Esophagus squamous epithelium (tissue), 4 donors: Measurements from ENCODE around the gene PLEKHB2.
"Not testable (repeated sequence)": the region's sequence is repeated elsewhere in the genome, so short reads cannot be mapped to it uniquely, and the experiment has no call there.

ENCODE experiments used
- POLR2A ChIP-seq, 4 donors: fragments of 450-650 bp; IDR thresholded peaks; one replicate each; pipeline ENCODE4 v1.6.1; 2017; ENCODE audit warnings: antibody characterized with exemption in 4 of 4, mild to moderate bottlenecking in 4 of 4, moderate library complexity in 3 of 4
- TF ChIP-seq, protein P1 (sequence below), 6 experiments: fragments of 450-650 bp in 4 of 6; fragments of 200-600 bp in 2 of 6; sonication (generic) in 2 of 6; IDR thresholded peaks; one replicate each; pipeline ENCODE4 v1.5.1; 2016 to 2019; ENCODE audit warnings: antibody characterized with exemption in 6 of 6, mild to moderate bottlenecking in 4 of 6, moderate library complexity in 4 of 6

GRCh38 chr2:131114950-131115349, 9.8 kb downstream of the PLEKHB2 start:
- TF ChIP-seq, protein P1, sequence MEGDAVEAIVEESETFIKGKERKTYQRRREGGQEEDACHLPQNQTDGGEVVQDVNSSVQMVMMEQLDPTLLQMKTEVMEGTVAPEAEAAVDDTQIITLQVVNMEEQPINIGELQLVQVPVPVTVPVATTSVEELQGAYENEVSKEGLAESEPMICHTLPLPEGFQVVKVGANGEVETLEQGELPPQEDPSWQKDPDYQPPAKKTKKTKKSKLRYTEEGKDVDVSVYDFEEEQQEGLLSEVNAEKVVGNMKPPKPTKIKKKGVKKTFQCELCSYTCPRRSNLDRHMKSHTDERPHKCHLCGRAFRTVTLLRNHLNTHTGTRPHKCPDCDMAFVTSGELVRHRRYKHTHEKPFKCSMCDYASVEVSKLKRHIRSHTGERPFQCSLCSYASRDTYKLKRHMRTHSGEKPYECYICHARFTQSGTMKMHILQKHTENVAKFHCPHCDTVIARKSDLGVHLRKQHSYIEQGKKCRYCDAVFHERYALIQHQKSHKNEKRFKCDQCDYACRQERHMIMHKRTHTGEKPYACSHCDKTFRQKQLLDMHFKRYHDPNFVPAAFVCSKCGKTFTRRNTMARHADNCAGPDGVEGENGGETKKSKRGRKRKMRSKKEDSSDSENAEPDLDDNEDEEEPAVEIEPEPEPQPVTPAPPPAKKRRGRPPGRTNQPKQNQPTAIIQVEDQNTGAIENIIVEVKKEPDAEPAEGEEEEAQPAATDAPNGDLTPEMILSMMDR (IDR thresholded peaks at IDR 0.05), result not testable (repeated sequence)
- TF ChIP-seq POLR2A (IDR thresholded peaks at IDR 0.05), result not testable (repeated sequence)
